ENCODE measurements around the gene CLDND1.

GRCh38 chr3:98497381-98497780, 25.3 kb downstream of the CLDND1 start, which contains the start of gene OR5K2:
- TF ChIP-seq CTCF (IDR thresholded peaks at IDR 0.05) = no peak
- TF ChIP-seq POLR2AphosphoS5 (IDR thresholded peaks at IDR 0.05; ENCODE audit: insufficient read depth in 1 of 2, low read depth in 1 of 2) = no peak
- TF ChIP-seq POLR2A (IDR thresholded peaks at IDR 0.05) = no peak
